Measurements from ENCODE around the gene KCTD3.

Gene KCTD3

GRCh38 chr1:215607412-215607811 lies 40.3 kb downstream of the KCTD3 start:
- no peak for DNase-seq

- DNase-seq = no peak
These were observed 41.5 kb downstream of the KCTD3 start for GRCh38 chr1:215608646-215609045.

GRCh38 chr1:215612391-215612790 lies 45.3 kb downstream of the KCTD3 start:
- DNase-seq = no peak

GRCh38 chr1:215617979-215618378 lies 50.9 kb downstream of the KCTD3 start:
- no peak for DNase-seq

- no peak for DNase-seq
These were observed 56.1 kb downstream of the KCTD3 start for GRCh38 chr1:215623162-215623561.

GRCh38 chr1:215625949-215626348 lies 58.8 kb downstream of the KCTD3 start:
- DNase-seq = no peak

GRCh38 chr1:215631040-215631439 lies 63.9 kb downstream of the KCTD3 start:
- DNase-seq = no peak

- no peak for DNase-seq
These were observed 64.4 kb downstream of the KCTD3 start for GRCh38 chr1:215631489-215631888.

- DNase-seq = no peak
These were observed 68.7 kb downstream of the KCTD3 start for GRCh38 chr1:215635827-215636226.

GRCh38 chr1:215636258-215636965 lies 69.3 kb downstream of the KCTD3 start:
- no peak for DNase-seq

- DNase-seq = no peak
These were observed 70.0 kb downstream of the KCTD3 start for GRCh38 chr1:215637041-215637573.

GRCh38 chr1:215640429-215641148 lies 73.5 kb downstream of the KCTD3 start:
- no peak for DNase-seq

GRCh38 chr1:215643592-215644321 lies 76.7 kb downstream of the KCTD3 start:
- DNase-seq = no peak

GRCh38 chr1:215645182-215645581 lies 78.1 kb downstream of the KCTD3 start:
- no peak for DNase-seq

GRCh38 chr1:215645861-215646260 lies 78.8 kb downstream of the KCTD3 start:
- no peak for DNase-seq

GRCh38 chr1:215647738-215648137 lies 80.6 kb downstream of the KCTD3 start:
- DNase-seq = no peak

- DNase-seq = no peak
These were observed 81.9 kb downstream of the KCTD3 start for GRCh38 chr1:215648957-215649356.

- no peak for DNase-seq
These were observed 83.5 kb downstream of the KCTD3 start for GRCh38 chr1:215650446-215651149.

- DNase-seq = no peak
These were observed 84.8 kb downstream of the KCTD3 start for GRCh38 chr1:215651867-215652266.

GRCh38 chr1:215652371-215652770 lies 85.3 kb downstream of the KCTD3 start:
- no peak for DNase-seq

- no peak for DNase-seq
These were observed 89.9 kb downstream of the KCTD3 start for GRCh38 chr1:215657047-215657446.

- no peak for DNase-seq
These were observed 93.2 kb downstream of the KCTD3 start for GRCh38 chr1:215660259-215660658.

- no peak for DNase-seq
These were observed 93.9 kb downstream of the KCTD3 start for GRCh38 chr1:215661033-215661432.

All from stimulated activated CD4-positive, alpha-beta T cell treated with anti-CD3 and anti-CD28 coated beads, Interleukin-4, amount 100 ng/mL, for 24 hours (primary cell).